GM21576 (cell line): ENCODE measurements around the gene ZNF516.
"Not testable (repeated sequence)": the region's sequence is repeated elsewhere in the genome, so short reads cannot be mapped to it uniquely, and the experiment has no call there.

Experiments
- ATAC-seq: cut with Tn5 transposase; IDR thresholded peaks from one replicate; pipeline ENCODE4 v1.9.1; 2021; ENCODE audit warnings: mild to moderate bottlenecking, moderate library complexity; ENCODE audit not compliant: unreplicated experiment

ZNF516 gene

GRCh38 chr18:76474824-76475223 lies 20.2 kb downstream of the ZNF516 start:
- ATAC-seq: no peak

GRCh38 chr18:76473521-76473920 lies 21.5 kb downstream of the ZNF516 start:
- ATAC-seq: not testable (repeated sequence)

DNA sequence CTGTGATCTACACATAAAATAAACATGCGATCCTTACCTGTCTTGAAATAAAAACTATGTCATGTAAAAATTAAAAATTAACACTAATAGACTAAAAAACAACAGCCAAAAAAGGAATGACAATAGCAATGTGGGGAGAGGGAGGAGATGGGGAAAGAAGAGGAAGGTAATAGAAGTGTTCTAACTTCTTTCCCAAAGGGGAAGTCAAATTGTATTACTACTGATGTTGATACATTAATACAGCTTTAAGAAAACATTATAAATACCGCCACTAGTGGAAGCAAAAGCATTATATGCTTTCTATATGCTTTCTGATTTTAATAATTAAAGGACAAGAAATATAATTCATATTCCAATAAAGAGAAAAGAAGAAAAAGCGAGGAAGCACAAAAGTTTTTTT lies 22.2 kb downstream of the ZNF516 start:
- ATAC-seq: no peak

DNA sequence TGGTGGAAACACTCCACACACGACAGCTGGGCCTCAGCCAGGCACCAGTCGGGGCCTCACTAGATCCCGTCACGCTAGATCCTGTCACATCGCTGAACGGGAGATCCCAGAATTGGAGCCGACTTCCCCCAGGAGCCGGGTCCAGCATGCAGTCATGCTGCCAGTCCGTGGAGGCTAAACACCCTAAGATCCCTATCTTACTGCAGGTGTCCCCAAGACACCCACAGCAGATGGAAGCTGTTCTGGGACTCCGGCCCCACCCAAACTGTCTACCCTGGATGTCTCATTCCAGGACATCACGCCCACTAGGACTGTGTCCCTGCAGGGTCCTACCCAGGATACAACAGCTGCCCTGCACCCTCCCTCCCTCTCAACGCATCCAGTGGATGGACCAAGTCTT lies 23.4 kb downstream of the ZNF516 start:
- no peak for ATAC-seq

DNA sequence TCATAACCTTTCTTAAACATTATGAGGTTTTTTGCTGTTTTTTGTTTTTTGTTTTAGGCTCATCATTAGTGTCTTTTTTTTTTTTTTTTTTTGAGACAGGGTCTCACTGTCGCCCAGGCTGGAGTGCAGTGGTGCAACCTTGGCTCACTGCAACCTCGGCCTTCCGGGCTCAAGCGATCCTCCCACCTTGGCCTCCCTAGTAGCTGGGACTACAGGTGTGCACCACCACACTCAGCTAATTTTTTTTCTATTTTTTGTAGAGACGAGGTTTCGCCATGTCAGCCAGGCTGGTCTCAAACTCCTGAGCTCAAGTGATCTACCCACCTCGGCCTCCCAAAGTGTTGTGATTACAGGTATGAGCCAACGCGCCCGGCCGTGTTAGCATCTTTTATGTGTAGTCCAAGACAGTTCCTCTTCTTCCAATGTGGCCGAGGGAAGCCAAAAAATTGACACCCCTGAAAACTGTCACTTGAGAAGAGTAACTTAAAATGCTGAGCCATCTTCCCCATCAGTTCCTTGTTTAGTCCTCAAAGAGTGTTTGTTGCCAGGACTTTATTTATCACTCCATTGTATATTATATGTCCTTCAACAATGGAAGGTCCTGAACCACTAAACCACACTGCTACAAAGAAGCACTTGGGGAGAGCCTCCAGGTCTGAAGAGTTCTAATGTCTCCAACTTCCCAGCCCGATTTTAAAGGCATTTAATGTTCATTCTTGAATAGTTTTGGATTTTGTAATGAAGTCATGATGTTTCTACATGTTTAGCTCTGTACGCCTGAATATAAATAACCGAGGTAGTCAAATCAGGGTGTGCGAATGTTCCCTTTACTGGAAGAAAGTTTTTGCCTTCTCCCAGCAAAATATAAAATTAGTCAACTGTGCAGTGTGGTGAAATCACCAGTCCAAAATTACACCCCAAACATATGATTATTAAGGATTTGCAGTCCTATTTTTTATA lies 26.4 kb downstream of the ZNF516 start:
- no peak for ATAC-seq

GRCh38 chr18:76467371-76468190 lies 27.5 kb downstream of the ZNF516 start:
- no peak for ATAC-seq

- no peak for ATAC-seq
Measured at GRCh38 chr18:76466410-76466991, 28.5 kb downstream of the ZNF516 start.

DNA sequence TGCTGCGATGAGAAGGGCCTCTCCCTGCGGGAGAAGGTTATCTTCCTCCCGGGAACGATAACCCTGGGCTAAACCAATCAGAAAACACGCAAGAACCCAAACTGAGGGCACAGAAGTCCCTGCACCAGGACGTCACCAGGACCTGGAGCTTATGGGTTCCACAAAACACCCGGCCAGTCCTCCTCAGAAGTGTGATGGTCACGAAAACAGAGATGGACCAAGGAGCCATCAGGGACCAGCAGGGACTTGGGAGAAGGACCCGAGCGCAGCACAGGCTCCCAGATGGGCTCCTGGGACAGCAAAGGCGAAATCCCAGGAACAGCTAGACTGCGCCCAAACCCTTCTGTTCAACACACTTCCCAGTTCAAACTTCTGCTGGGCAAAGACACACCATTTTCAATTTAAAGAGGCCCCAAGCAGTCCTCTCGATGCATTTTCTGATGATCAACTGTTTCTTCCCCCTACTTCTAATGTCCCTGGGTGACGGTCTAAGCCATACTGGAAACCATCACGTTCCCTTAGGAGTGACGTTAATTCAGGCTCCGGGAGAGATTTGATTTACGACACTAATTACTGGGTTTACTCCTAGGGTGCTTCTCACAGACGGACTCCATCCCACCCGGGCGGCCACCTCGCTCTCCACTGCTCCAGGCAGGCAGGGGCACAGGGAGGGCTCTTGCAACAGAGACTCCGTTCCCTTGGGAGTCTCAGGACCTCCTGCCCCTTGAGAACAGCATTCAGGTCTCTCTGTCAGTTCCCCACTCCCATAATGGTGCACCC lies 29.2 kb downstream of the ZNF516 start:
- no peak for ATAC-seq

DNA sequence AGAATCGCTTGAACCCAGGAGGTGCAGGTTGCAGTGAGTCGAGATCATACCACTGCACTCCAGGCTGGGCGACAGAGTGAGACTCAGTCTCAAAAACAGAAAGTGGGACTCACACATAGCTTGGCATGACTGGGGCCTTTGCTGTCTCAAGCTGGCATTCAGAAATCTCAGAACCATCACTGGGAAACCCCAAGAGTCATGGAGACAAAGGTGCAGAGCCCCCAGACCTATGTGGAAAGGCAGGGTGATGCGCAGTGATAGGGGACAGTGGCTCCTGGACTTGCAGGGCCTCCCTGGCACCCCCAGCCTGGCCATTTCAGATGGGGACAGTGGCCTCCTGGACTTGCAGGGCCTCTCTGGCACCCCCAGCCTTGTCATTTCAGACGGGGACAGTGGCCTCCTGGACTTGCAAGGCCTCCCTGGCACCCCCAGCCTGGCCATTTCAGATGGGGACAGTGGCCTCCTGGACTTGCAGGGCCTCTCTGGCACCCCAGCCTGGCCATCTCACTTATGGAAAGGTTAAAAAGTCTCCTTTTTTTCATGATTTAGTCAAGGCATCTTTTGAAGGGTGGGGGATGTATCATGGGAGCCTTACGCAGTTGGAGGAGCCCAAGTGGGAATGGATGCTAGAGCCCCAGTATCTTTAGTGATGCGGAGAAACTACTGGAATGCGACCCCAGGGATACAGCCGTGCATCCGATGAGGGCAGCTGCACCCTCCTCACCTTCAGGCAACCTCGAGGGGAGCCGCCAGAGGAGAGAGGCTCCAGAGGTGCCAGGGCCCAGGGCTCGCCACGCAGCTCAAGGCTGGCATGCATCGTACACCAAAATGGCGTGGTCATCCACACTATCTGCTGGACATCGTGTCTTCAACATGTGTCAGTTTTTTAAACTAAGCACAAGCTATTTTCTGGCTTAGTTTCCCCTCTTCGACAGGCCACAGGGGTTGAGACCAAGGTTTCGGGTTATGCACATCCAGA lies 30.5 kb downstream of the ZNF516 start:
- ATAC-seq: no peak

DNA sequence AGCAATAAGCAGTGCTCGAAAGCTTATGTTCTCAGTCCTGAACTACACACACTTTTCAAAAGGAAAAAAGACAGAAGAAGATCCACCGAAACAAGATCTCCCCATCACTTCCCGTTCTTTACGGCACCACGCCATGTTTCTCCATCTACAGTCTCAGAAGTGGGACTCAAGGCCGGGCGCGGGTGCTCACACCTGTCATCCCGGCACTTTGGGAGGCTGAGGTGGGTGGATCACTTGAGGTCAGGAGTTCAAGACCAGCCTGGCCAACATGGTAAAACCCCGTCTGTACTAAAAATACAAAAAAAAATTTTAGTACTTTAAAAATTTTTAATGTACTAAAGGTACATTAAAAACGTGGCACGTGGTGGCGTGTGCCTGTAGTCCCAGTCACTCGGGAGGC lies 31.2 kb downstream of the ZNF516 start:
- ATAC-seq: no peak

DNA sequence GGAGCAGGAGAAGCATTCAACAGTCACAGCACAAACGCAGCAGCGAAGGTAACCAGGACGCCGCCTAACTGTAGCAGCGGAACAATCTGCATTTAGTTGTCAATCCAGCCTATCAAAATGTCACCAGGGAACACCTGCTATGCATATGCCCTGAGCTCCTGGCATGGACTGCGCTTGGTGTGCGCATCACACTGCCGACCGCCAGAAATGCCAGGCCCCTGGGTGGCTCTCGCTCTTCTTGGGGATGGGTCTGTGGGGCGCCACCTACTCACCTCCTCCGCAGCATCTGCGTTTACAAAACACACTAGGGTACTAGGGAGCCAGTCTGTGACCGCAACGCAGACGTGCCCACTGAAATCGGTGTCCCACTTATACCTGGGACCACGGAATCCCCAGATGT lies 31.7 kb downstream of the ZNF516 start:
- ATAC-seq: no peak

DNA sequence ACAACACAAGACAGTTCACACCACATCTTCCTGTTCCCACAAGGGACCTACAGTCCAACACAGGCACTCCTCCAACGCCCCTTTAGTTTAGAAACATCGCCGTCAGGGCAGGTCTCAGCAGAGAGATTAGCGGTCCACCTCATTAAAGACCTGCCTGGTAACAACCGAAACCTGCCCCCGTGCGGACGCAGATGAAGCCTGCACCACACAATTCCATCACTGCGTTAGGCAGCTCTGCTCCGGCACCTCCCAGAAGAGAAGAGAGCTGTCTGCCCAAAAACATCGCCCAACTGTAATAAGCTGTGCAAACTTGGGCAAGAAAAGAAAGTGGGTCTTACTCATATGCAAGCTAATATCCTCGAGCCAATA lies 32.7 kb downstream of the ZNF516 start:
- no peak for ATAC-seq

DNA sequence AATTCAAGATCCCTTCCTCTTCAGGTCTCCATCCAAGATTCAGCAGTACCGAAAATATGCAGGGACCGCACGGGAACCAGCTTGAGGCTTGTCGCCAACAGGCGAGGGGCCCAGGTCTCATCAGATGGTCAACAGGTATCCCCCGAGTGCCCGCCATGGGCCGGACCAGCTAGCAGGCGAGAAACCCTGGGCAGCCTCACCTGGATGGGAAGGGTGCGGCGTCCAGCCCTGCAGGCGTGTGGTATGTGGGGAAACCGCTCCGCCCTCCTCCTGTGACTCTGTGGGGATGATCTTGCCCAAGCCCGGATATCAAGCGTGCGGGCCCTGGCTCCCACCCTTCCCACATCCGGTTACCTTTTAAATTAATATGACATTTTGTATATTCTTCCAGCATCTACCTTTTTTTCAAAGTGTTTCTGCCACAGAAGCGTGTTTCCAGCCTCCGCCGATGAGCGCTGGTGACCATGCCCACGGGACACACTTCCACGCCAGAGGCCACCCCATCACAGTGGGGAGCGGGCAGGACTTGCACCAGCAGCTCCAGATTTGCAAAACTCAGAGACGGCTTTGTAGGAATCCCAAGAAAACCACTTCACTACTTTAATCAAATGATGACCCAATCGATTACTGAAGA lies 33.2 kb downstream of the ZNF516 start:
- ATAC-seq: no peak

GRCh38 chr18:76461148-76461547 lies 33.9 kb downstream of the ZNF516 start:
- no peak for ATAC-seq

- ATAC-seq: no peak
Measured at GRCh38 chr18:76460482-76460881, 34.6 kb downstream of the ZNF516 start.

GRCh38 chr18:76459687-76460350 lies 35.2 kb downstream of the ZNF516 start:
- ATAC-seq: no peak

- ATAC-seq: no peak
Measured at GRCh38 chr18:76459312-76459686, 35.7 kb downstream of the ZNF516 start.

GRCh38 chr18:76458522-76459311 lies 36.3 kb downstream of the ZNF516 start:
- no peak for ATAC-seq
